HG03108 (cell line): Measurements from ENCODE around the gene NEURL1.
"Not testable (repeated sequence)": the region's sequence is repeated elsewhere in the genome, so short reads cannot be mapped to it uniquely, and the experiment has no call there.

Experiments used
- ATAC-seq: cut with Tn5 transposase; IDR thresholded peaks from one replicate; pipeline ENCODE4 v1.9.1; 2021; ENCODE audit warnings: moderate library complexity; ENCODE audit not compliant: unreplicated experiment

Gene NEURL1

GRCh38 chr10:103619424-103620351 lies 126.2 kb downstream of the NEURL1 start:
- no peak for ATAC-seq

- ATAC-seq: no peak
Observed at GRCh38 chr10:103620352-103620740, 126.8 kb downstream of the NEURL1 start.

DNA sequence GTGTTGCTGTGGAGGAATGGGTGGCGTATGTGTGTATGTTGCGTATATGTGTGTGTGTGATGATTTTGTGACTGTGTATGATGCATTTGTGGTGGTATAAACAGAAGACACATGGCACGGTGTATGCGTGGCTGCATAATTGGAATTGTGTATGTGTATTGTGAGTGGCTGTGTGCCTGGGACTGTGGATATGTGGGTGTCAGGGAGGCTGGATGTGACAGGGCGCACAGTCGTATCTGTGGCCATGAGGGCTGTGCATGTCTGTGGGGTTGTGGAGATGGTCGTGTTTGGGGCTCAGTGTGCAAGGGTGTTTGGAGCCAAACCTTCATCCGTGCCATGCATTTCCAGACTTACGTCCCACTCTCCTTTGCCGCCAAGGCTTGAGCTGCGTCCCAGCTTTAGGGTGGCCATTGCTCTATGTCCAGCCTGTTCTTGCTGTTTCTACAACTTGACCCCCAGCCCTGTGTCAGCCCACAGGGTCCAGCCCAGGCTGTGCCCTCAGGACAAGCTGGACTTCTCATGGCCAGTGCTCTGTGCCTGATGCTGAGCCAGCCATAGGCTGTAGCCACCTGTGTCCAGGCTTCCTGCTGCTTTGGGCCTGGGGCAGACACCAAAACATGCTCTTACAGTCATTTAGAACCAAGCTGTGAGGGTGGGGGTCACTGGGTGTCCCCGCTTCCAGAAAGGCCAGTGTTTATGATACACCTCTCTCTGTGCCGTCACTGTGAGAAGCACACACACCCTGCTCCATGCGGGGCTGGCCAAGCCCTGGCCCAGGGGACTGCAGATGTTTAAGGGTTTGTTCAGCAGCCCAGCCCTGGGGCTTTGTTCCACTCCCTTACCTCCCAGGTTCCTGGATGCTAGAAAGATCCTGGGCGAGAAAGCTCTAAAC lies 127.6 kb downstream of the NEURL1 start:
- no peak for ATAC-seq

DNA sequence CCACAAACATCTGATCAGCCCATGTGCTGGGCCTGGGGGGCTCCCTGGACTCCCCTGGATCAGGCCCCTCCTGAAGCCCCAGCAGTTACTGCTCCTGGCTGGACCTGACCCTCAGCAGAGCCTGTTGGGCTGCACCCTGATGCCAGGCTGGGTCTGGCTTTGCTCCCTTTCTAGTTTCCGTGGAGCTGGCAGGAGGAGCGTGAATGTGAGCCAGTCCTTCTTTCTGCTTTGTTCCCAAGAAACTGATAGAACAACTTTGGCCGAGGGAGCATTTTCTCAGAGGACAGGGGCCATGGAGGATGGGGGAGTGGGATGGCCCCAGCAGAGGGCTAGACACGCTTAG lies 128.2 kb downstream of the NEURL1 start:
- ATAC-seq: no peak

GRCh38 chr10:103622286-103622685 lies 128.8 kb downstream of the NEURL1 start:
- no peak for ATAC-seq

- no peak for ATAC-seq
Observed at GRCh38 chr10:103622935-103623574, 129.6 kb downstream of the NEURL1 start.

GRCh38 chr10:103626178-103626577 lies 132.7 kb downstream of the NEURL1 start:
- no peak for ATAC-seq

DNA sequence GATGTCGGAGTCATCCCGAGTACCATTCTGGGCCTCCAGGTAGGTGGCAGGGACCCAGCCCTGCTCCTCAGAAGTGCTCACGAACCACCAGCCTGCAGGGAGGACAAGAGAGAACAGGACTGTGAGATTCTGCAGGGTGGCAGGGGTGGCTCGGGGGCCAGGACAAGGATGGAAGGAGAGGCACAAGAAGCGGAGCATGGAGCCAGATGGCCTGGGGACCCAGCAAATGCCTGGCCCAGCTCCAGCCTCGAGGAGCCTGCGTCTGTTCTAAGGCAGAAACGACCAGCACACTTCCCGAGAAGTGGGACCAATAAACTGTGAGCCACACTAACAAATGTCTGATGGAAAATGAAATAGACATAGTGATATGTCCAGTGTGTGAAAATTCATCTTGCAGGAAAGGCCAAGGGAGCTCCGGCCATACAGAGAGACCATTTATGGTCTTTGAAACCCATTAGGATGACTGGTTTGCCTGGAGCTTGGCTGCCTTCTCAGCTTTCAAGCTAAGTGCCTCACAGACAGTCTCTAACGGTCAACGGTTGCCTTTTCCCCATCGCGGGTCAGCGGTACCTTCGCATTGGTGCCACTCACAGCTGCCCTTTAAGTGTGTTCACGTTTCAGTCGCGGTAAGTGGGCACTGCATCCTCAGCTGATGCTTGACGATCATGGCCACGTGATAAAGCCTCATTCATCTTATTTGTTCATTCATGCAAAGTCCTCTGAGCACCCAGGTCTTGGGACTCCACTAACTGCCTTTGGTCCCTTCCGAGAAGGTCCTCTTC lies 133.8 kb downstream of the NEURL1 start:
- ATAC-seq: no peak

DNA sequence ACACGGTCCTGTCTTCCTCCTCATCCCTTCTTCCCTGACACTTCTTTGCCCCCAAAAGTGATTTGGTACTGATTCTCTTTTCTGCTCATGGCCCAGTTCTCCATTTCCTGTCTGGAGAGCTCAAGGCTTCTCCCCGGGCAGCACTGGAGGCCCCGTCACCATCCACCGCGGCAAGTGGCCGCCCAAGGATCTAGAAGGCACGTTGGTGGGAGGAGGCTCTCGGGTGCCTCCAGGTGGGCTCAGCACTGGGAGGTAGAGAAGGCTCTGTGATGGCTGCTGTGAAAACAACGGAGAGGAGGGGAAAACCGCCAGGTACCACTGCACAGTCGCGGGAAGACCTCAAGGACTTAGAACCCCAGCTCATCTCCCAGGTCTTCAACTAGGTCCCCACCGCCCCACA lies 134.4 kb downstream of the NEURL1 start:
- no peak for ATAC-seq

DNA sequence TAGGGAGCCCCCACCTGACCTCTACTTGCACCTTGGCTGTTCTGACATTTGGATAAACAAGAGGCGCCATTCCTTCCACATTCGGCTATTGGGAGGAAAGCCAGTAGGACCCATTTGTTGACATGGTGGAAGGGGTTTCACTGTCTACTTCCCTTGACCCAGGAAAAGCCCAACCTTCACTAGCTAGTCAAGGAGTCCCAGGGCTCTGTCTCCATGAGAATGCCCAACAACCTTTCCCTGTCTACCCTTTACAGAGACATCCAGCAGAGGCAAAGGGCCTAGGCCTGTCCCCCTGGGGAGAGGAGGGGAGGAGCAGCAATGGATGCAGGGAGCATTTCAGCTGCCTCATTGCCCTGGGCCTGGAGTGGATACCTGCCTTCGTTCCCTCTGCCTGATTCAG lies 136.1 kb downstream of the NEURL1 start:
- ATAC-seq: no peak

- no peak for ATAC-seq
Observed at GRCh38 chr10:103630156-103630555, 136.7 kb downstream of the NEURL1 start.

DNA sequence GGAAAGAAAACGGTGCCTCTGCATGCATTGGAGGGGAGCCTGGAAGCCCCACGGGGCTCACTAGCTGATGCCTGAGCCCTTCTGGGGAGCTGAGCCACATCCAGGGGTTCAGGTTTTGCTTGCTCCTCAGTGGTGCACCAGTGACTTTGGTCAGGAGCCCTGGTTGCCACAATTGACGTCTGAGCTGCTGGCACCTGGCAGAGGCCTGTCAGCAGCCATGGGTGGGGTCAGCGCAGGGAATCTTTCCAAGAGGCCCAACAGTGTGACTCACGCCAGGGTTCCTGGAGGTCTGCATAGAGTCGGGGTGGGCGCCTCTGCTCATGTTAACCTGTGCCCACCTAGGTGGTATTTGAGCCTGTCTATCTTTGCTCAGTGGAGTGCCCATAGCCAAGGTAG lies 138.7 kb downstream of the NEURL1 start:
- ATAC-seq: no peak

DNA sequence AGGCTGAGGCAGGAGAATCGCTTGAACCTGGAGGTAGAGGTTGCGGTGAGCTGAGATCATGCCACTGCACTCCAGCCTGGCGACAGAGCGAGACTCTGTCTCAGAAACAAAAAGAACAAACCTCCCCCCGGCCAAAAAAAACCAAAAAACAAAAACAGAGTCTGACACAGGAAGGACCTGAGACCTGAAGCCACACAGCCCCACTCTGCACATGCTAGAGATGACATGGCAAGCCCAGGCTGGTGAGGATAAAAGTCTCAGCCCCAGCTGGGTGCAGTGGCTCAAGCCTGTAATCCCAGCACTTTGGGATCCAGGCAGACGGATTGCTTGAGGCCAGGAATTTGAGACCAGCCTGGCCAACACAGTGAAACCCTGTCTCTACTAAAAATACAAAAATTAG lies 139.4 kb downstream of the NEURL1 start:
- ATAC-seq: not testable (repeated sequence)

- ATAC-seq: no peak
Observed at GRCh38 chr10:103633846-103634245, 140.3 kb downstream of the NEURL1 start.

- no peak for ATAC-seq
Observed at GRCh38 chr10:103635580-103635979, 142.1 kb downstream of the NEURL1 start.

- ATAC-seq: no peak
Observed at GRCh38 chr10:103636492-103636891, 143.0 kb downstream of the NEURL1 start.

- ATAC-seq: no peak
Observed at GRCh38 chr10:103637011-103637410, 143.5 kb downstream of the NEURL1 start.

- ATAC-seq: no peak
Observed at GRCh38 chr10:103637927-103638557, 144.5 kb downstream of the NEURL1 start.

GRCh38 chr10:103638948-103639347 lies 145.4 kb downstream of the NEURL1 start:
- ATAC-seq: no peak
